GM10248 (cell line): ENCODE data around the gene RGS13.

ENCODE experiments used
- CTCF ChIA-PET: fragments of 300-600 bp; sonication (Branson Sonifier 250); formaldehyde crosslinking; extraction: SDS; loops from one replicate; lab custom pipeline; 2021; ENCODE audit warnings: antibody characterized with exemption; lab: Yijun Ruan, JAX
- POLR2A ChIA-PET: fragments of 350-650 bp; sonication (Branson Sonifier 250); formaldehyde crosslinking; extraction: SDS; loops from one replicate; lab custom pipeline; 2020; ENCODE audit warnings: antibody characterized with exemption; lab: Yijun Ruan, JAX
- DNase-seq: peaks from one replicate; pipeline ENCODE4 v3.0.0; 2012; ENCODE audit errors: extremely low spot score
- CTCF ChIP-seq: IDR thresholded peaks from 2 replicates; pipeline ENCODE4 v1.5.1; 2012; ENCODE audit warnings: mild to moderate bottlenecking, low read depth; ENCODE audit errors: extremely low read depth, missing control alignments, control extremely low read depth

The RGS13 gene

GRCh38 chr1:192639607-192640368, 3.8 kb downstream of the RGS13 start:
- no peak for TF ChIP-seq CTCF
- peak; percentile 12 for DNase-seq
- ChIA-PET POLR2A (interaction anchor here (0.5 kb wide), 1 partner anchor 175 kb away, joined by 4 read pairs; no protein-coding TSS in a partner anchor), CTCF (interaction anchor here (0.7 to 1.8 kb wide), 3 partner anchors 12 to 165 kb away, joined by 4 to 11 read pairs (median 9); no protein-coding TSS in a partner anchor)

GRCh38 chr1:192652159-192652558, 16.2 kb downstream of the RGS13 start:
- ChIA-PET CTCF (no interaction called here), POLR2A (no interaction called here)
- DNase-seq: no peak
- no peak for TF ChIP-seq CTCF

GRCh38 chr1:192654120-192654519, 18.2 kb downstream of the RGS13 start:
- POLR2A ChIA-PET: no interaction called here
- DNase-seq: no peak
- CTCF ChIA-PET: interaction anchor here (0.8 kb wide), 1 partner anchor 13 kb away, joined by 3 read pairs; no protein-coding TSS in a partner anchor
- no peak for TF ChIP-seq CTCF

- CTCF ChIA-PET: interaction anchor here (0.8 to 1.3 kb wide), 2 partner anchors 13 to 19 kb away, joined by 3 read pairs; no protein-coding TSS in a partner anchor
Measured at GRCh38 chr1:192654591-192655251, 18.8 kb downstream of the RGS13 start.

GRCh38 chr1:192657760-192658159, 21.8 kb downstream of the RGS13 start:
- ChIA-PET CTCF (no interaction called here), POLR2A (no interaction called here)
- DNase-seq: no peak
- TF ChIP-seq CTCF: no peak

More at GRCh38 chr1:192654591-192655251, 18.8 kb downstream of the RGS13 start:
- POLR2A ChIA-PET: no interaction called here
- DNase-seq: no peak
- TF ChIP-seq CTCF: no peak

GRCh38 chr1:192658255-192658654, 22.3 kb downstream of the RGS13 start:
- ChIA-PET CTCF (no interaction called here), POLR2A (no interaction called here)
- DNase-seq: no peak
- TF ChIP-seq CTCF: no peak
